SH-SY5Y (cell line): ENCODE measurements around the gene PTGDR.

Experiments
- GATA2 ChIP-seq: IDR thresholded peaks from 2 replicates; pipeline ENCODE4 v1.6.1; 2011; ENCODE audit warnings: mild to moderate bottlenecking, low read depth, low read length
- GATA3 ChIP-seq: IDR thresholded peaks from 2 replicates; pipeline ENCODE4 v1.6.1; 2011; ENCODE audit warnings: low read depth, mild to moderate bottlenecking, low read length, moderate library complexity

DNA sequence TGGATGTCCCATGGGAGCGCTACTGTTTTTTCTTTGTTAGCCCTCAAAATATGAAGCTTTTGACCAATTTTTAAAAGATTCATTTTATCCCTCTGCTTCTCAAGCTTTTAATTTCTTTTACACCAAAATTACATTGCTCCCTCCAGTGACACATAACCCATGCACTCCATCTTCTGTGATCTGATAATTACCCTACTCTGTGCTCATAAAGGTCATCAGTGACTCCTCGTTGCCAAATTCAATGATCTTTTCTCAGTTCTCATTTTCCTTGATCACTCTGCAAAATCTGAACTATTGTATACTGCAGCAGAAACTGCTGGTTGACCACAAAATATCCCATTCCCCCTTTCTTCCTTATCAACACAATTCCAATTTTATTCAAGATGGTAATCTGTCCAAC, 8.7 kb upstream of the PTGDR start:
- TF ChIP-seq GATA3 (no peak), GATA2 (no peak)
